ENCODE results near the gene POP4.

GRCh38 chr19:29614046-29614445 lies 8.0 kb downstream of the POP4 start:
- TF ChIP-seq POLR2AphosphoS5 (IDR thresholded peaks at IDR 0.05; ENCODE audit: insufficient read depth in 1 of 2, low read depth in 1 of 2) (no peak), CTCF (IDR thresholded peaks at IDR 0.05) (no peak), POLR2A (IDR thresholded peaks at IDR 0.05) (no peak)
